Adipocyte (in vitro differentiated cells): ENCODE data around the gene TFEB.

ENCODE experiments used
- DNase-seq: peaks from one replicate; pipeline ENCODE4 v3.0.0-alpha.2; 2015; ENCODE audit warnings: low read depth
- H3K27me3 ChIP-seq: replicated peaks from 2 replicates; pipeline ENCODE4 v1.7.0; 2013; ENCODE audit warnings: mild to moderate bottlenecking, low read length, moderate library complexity; ENCODE audit not compliant: control insufficient read depth, insufficient read depth
- H3K36me3 ChIP-seq: 2 replicates; pipeline ENCODE4 v1.7.0; 2013; ENCODE audit warnings: low read length, mild to moderate bottlenecking, moderate library complexity; ENCODE audit not compliant: control insufficient read depth, insufficient read depth, severe bottlenecking
- H3K4me1 ChIP-seq: 2 replicates; pipeline ENCODE4 v1.7.0; 2013; ENCODE audit warnings: mild to moderate bottlenecking, low read length, moderate library complexity; ENCODE audit not compliant: control insufficient read depth, insufficient read depth
- H3K4me3 ChIP-seq: 2 replicates; pipeline ENCODE4 v1.7.0; 2013; ENCODE audit warnings: mild to moderate bottlenecking, low read length, moderate library complexity
- H3K9ac ChIP-seq: 2 replicates; pipeline ENCODE4 v1.7.0; 2013; ENCODE audit warnings: mild to moderate bottlenecking, low read length, moderate library complexity
- H3K9me3 ChIP-seq: 2 replicates; pipeline ENCODE4 v1.7.0; 2013; ENCODE audit warnings: mild to moderate bottlenecking, low read length, moderate library complexity; ENCODE audit not compliant: control insufficient read depth

The TFEB gene

GRCh38 chr6:41648070-41648585, 87.3 kb downstream of the TFEB start:
- no peak for DNase-seq
- H3K4me1 ChIP-seq, result no peaks in the 10 kb centered on the region
- H3K4me3 ChIP-seq, result no peak overlapping the region
- H3K27me3 ChIP-seq, result peaks cover 46% of the 10 kb centered on the region
- no peaks in the 10 kb centered on the region for H3K9me3 ChIP-seq
- no peak overlapping the region for H3K9ac ChIP-seq
- no peaks in the 10 kb centered on the region for H3K36me3 ChIP-seq

DNA sequence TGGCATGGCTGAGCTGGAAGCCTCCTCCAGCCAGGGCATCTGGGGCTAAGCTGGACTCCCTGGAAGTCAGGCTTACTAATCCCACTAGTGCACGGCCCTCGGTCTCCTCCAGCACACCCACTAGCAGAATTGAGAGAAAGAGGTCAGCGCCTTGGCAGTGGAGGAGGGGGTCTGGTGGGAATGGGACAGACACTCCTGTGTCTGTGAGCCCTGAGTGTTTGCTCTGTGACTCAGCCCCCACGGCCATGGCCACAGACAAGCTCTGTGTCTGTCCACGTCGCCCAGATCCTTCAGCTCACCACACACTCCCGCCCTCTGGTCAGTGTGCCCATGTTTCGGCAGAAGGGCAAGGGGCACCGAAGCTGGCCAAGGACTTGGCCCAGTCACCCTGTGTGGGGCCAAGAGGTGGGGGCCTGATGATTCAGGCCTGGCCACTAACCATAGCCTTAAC, 88.3 kb downstream of the TFEB start:
- Histone ChIP-seq H3K4me1 (no peaks in the 10 kb centered on the region), H3K4me3 (no peak overlapping the region), H3K27me3 (peaks cover 51% of the 10 kb centered on the region), H3K36me3 (no peaks in the 10 kb centered on the region), H3K9ac (no peak overlapping the region), H3K9me3 (no peaks in the 10 kb centered on the region)
- no peak for DNase-seq

DNA sequence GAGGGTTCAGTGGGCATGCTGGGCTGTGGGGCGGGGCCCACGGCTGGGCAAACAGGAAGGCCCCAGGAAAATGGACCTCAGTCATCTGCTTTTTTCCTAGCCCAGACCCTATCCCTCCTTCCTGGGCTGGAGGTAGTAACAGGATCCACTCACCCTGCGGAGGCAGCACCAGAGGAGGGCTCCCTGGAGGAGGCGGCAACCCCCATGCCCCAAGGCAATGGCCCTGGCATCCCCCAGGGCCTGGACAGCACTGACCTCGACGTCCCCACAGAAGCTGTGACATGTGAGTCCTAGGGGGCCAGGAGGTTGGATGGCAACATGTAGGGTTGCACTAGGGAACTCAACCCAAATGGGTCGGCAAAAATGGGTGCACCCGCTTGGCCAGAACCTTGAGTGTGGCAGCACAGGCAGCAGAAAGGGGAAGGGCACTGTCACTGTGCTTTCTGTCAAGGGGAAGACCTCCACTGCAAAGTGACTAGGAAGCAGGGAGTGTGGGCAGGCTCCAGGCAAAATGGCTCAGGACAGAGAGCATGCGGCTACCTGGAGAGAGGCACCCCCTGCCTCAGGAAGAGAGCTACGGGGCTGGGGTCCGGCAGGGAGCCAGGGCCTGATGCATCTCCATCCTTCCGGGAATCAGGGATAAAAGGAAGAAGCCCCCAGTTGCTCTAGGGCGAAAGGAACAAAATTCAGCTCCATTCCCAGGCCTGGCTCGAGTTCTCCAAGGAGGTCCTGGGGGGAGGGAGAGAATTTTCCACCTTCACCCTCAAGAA, 89.2 kb downstream of the TFEB start:
- no peaks in the 10 kb centered on the region for H3K4me1 ChIP-seq
- no peak overlapping the region for H3K4me3 ChIP-seq
- peaks cover 49% of the 10 kb centered on the region for H3K27me3 ChIP-seq
- H3K36me3 ChIP-seq, result no peaks in the 10 kb centered on the region
- H3K9ac ChIP-seq, result no peak overlapping the region
- no peak for DNase-seq
- H3K9me3 ChIP-seq, result no peaks in the 10 kb centered on the region

GRCh38 chr6:41645007-41645618, 90.3 kb downstream of the TFEB start:
- Histone ChIP-seq H3K4me1 (no peaks in the 10 kb centered on the region), H3K36me3 (no peaks in the 10 kb centered on the region), H3K9me3 (no peaks in the 10 kb centered on the region), H3K27me3 (peaks cover 49% of the 10 kb centered on the region), H3K9ac (no peak overlapping the region), H3K4me3 (no peak overlapping the region)
- DNase-seq, result no peak

GRCh38 chr6:41644297-41644879, 91.0 kb downstream of the TFEB start:
- DNase-seq, result no peak
- Histone ChIP-seq H3K27me3 (peaks cover 53% of the 10 kb centered on the region), H3K9me3 (no peaks in the 10 kb centered on the region), H3K36me3 (no peaks in the 10 kb centered on the region), H3K9ac (no peak overlapping the region), H3K4me1 (peaks cover under 1% of the 10 kb centered on the region), H3K4me3 (no peak overlapping the region)

- H3K36me3 ChIP-seq, result no peaks in the 10 kb centered on the region
- DNase-seq, result no peak
- H3K9ac ChIP-seq, result no peak overlapping the region
- H3K9me3 ChIP-seq, result no peaks in the 10 kb centered on the region
- no peak overlapping the region for H3K4me3 ChIP-seq
- peaks cover 52% of the 10 kb centered on the region for H3K27me3 ChIP-seq
- H3K4me1 ChIP-seq, result peaks cover 5% of the 10 kb centered on the region
Measured at GRCh38 chr6:41643899-41644269, 91.5 kb downstream of the TFEB start.

- DNase-seq, result no peak
- no peaks in the 10 kb centered on the region for H3K9me3 ChIP-seq
- no peak overlapping the region for H3K4me3 ChIP-seq
- peaks cover 45% of the 10 kb centered on the region for H3K27me3 ChIP-seq
- H3K36me3 ChIP-seq, result no peaks in the 10 kb centered on the region
- peaks cover 5% of the 10 kb centered on the region for H3K4me1 ChIP-seq
- H3K9ac ChIP-seq, result no peak overlapping the region
Measured at GRCh38 chr6:41642960-41643898, 92.2 kb downstream of the TFEB start.

DNA sequence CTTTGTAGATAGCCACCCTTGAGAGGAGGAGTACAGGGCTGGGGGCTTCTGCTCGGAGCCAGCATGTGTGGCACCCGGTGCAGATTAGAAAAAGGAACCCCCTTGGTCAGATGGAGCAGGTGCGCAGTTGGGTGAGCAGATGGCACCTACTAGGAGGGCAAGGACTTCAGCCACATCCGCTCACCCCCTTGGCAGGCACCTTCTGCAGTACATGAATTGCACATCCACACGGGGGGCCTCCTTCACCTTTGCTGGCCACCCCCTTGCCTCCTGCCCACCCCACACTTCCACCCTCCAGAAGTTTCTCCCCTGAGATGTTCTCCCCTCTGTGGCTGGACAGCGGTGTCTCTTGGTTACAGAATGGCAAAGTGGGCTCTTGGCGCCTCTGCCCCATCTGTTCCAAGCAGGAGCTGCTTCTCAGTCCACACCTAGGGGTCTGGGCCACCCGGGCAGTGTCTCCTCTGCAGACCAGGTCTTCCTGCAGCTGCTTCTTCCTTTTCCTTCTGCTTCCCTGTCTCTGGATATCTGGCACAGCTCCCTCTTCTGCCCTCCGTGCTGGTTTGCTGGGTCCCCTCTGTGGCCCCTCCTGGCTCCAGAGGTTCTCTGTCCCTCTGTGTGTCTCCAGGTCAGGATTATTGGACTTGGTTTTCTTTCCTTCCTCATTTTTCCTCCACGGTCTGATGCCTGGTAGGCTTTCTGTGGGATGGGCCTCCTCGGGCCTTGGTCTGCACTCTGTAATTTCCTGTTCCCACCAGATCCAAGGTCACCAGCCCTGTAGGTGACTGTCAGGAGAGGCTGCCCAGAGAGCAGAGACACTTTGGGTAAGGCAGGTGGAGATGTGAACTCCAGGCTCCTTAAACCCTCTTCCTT, 93.1 kb downstream of the TFEB start:
- Histone ChIP-seq H3K4me1 (peaks cover 5% of the 10 kb centered on the region), H3K4me3 (no peak overlapping the region), H3K9me3 (no peaks in the 10 kb centered on the region), H3K27me3 (peaks cover 50% of the 10 kb centered on the region), H3K36me3 (no peaks in the 10 kb centered on the region), H3K9ac (no peak overlapping the region)
- DNase-seq, result no peak

- no peak overlapping the region for H3K9ac ChIP-seq
Measured at GRCh38 chr6:41641352-41641925, 94.0 kb downstream of the TFEB start.

GRCh38 chr6:41640426-41640825, 95.0 kb downstream of the TFEB start:
- Histone ChIP-seq H3K9me3 (no peaks in the 10 kb centered on the region), H3K36me3 (no peaks in the 10 kb centered on the region), H3K4me3 (no peak overlapping the region), H3K4me1 (peaks cover 5% of the 10 kb centered on the region), H3K27me3 (peaks cover 55% of the 10 kb centered on the region), H3K9ac (no peak overlapping the region)
- DNase-seq, result no peak

More at GRCh38 chr6:41641352-41641925, 94.0 kb downstream of the TFEB start:
- DNase-seq, result no peak
- no peaks in the 10 kb centered on the region for H3K9me3 ChIP-seq
- H3K27me3 ChIP-seq, result peaks cover 51% of the 10 kb centered on the region
- H3K4me3 ChIP-seq, result no peak overlapping the region
- H3K36me3 ChIP-seq, result no peaks in the 10 kb centered on the region
- H3K4me1 ChIP-seq, result peaks cover 5% of the 10 kb centered on the region
